Neural cell (in vitro differentiated cells): ENCODE measurements around the gene RBM33. TPM values are rescaled to one million over a fixed set of nuclear protein-coding genes. Genes with fewer than 3 reads are reported as not detected.

Experiments used
- H2AFZ ChIP-seq: fragments of 200-600, 300-800 bp; sonication (generic), shearing (Covaris generic); 2 replicates; pipeline ENCODE4 v1.6.0; 2014; ENCODE audit warnings: low read depth, mild to moderate bottlenecking, antibody characterized with exemption, low read length, moderate library complexity
- H3F3A ChIP-seq: fragments of 200-600 bp; shearing (Covaris generic); 2 replicates; pipeline ENCODE4 v1.6.1; 2016; ENCODE audit warnings: mild to moderate bottlenecking, moderate library complexity, mixed read lengths, antibody characterized with exemption, low read length; ENCODE audit not compliant: insufficient read depth, poor library complexity, severe bottlenecking
- H3K27ac ChIP-seq: fragments of 200-600, 300-800 bp; sonication (generic), shearing (Covaris generic); 2 replicates; pipeline ENCODE4 v1.5.1; 2014; ENCODE audit warnings: mild to moderate bottlenecking, low read length, moderate library complexity
- H3K27me3 ChIP-seq: fragments of 300-800, 200-600 bp; sonication (generic), shearing (Covaris generic); 2 replicates; pipeline ENCODE4 v1.6.0; 2014; ENCODE audit warnings: mild to moderate bottlenecking, low read depth, low read length, moderate library complexity; ENCODE audit not compliant: insufficient read depth
- H3K36me3 ChIP-seq: fragments of 300-800, 200-600 bp; sonication (generic), shearing (Covaris generic); 2 replicates; pipeline ENCODE4 v1.5.1; 2014; ENCODE audit warnings: mild to moderate bottlenecking, antibody characterized with exemption, low read length, moderate library complexity; ENCODE audit not compliant: insufficient read depth
- H3K4me2 ChIP-seq: fragments of 300-800, 200-600 bp; sonication (generic), shearing (Covaris generic); 2 replicates; pipeline ENCODE4 v1.6.0; 2014; ENCODE audit warnings: mild to moderate bottlenecking, low read length
- H3K4me3 ChIP-seq: fragments of 300-800, 200-600 bp; sonication (generic), shearing (Covaris generic); 2 replicates; pipeline ENCODE4 v1.5.1; 2014; ENCODE audit warnings: mild to moderate bottlenecking, low read length, moderate library complexity
- H3K79me2 ChIP-seq: fragments of 200-600 bp; shearing (Covaris generic); replicated peaks from 2 replicates; pipeline ENCODE4 v1.6.0; 2014; ENCODE audit warnings: mild to moderate bottlenecking, low read length, moderate library complexity; ENCODE audit not compliant: insufficient read depth
- H3K9ac ChIP-seq: fragments of 300-800, 200-600 bp; sonication (generic), shearing (Covaris generic); 2 replicates; pipeline ENCODE4 v1.6.1; 2016; ENCODE audit warnings: mild to moderate bottlenecking, low read length, mixed read lengths
- H3K9me2 ChIP-seq: fragments of 200-600 bp; shearing (Covaris generic); 2 replicates; pipeline ENCODE4 v1.6.1; 2016; ENCODE audit warnings: mild to moderate bottlenecking, low read length, mixed read lengths; ENCODE audit not compliant: insufficient read depth
- H3K9me3 ChIP-seq: fragments of 200-600, 300-800 bp; sonication (generic), shearing (Covaris generic); 2 replicates; pipeline ENCODE4 v1.6.1; 2016; ENCODE audit warnings: mild to moderate bottlenecking, mixed run types, low read length, moderate library complexity, mixed read lengths
- H4K20me1 ChIP-seq: fragments of 200-600 bp; shearing (Covaris generic); 2 replicates; pipeline ENCODE4 v1.6.1; 2016; ENCODE audit warnings: mild to moderate bottlenecking, mixed run types; ENCODE audit not compliant: insufficient read depth
- EP300 ChIP-seq: fragments of 450-650 bp; conservative IDR thresholded peaks from 2 replicates; pipeline ENCODE4 v1.6.1; 2014; ENCODE audit warnings: antibody characterized with exemption, mild to moderate bottlenecking, moderate library complexity; ENCODE audit not compliant: poor library complexity, severe bottlenecking
- EZH2 ChIP-seq: fragments of 200-600, 300-800 bp; shearing (Covaris generic), sonication (generic); IDR thresholded peaks from 2 replicates; pipeline ENCODE4 v1.6.1; 2014; ENCODE audit warnings: antibody characterized with exemption, low read length, borderline replicate concordance, mild to moderate bottlenecking; ENCODE audit not compliant: insufficient read depth, poor library complexity, severe bottlenecking
- MXI1 ChIP-seq: fragments of 450-650 bp; conservative IDR thresholded peaks from 2 replicates; pipeline ENCODE4 v1.6.1; 2014; ENCODE audit warnings: antibody characterized with exemption, mild to moderate bottlenecking; ENCODE audit not compliant: poor library complexity, severe bottlenecking
- POLR2AphosphoS5 ChIP-seq: IDR thresholded peaks from 2 replicates; pipeline ENCODE4 v1.6.1; 2012
- RAD21 ChIP-seq: fragments of 450-650 bp; conservative IDR thresholded peaks from 2 replicates; pipeline ENCODE4 v1.6.1; 2014; ENCODE audit warnings: antibody characterized with exemption, mild to moderate bottlenecking, moderate library complexity
- SMC3 ChIP-seq: fragments of 450-650 bp; conservative IDR thresholded peaks from 2 replicates; pipeline ENCODE4 v1.6.1; 2014; ENCODE audit warnings: antibody characterized with exemption, mild to moderate bottlenecking, moderate library complexity; ENCODE audit not compliant: poor library complexity
- TAF1 ChIP-seq: IDR thresholded peaks from 2 replicates; pipeline ENCODE4 v1.6.1; 2012; ENCODE audit warnings: low read depth
- polyA plus RNA-seq: library from polyadenylated mRNA; depleted of rRNA; stranded (reverse); fragments of >200 nt; gene quantifications from 2 replicates; pipeline ENCODE4 v1.2.3, GENCODE V29; 2014
- TF ChIP-seq, protein P1 (sequence below): fragments of 450-650 bp; IDR thresholded peaks from 2 replicates; pipeline ENCODE4 v1.5.1; 2014; ENCODE audit warnings: antibody characterized with exemption, mild to moderate bottlenecking, moderate library complexity; ENCODE audit not compliant: poor library complexity, severe bottlenecking
- TF ChIP-seq, protein P2 (sequence below): IDR thresholded peaks from 2 replicates; pipeline ENCODE4 v1.6.1; 2012; ENCODE audit warnings: borderline replicate concordance

Gene RBM33
- polyA plus RNA-seq, 1 donor from 2014 or later, result 53.2 TPM

DNA sequence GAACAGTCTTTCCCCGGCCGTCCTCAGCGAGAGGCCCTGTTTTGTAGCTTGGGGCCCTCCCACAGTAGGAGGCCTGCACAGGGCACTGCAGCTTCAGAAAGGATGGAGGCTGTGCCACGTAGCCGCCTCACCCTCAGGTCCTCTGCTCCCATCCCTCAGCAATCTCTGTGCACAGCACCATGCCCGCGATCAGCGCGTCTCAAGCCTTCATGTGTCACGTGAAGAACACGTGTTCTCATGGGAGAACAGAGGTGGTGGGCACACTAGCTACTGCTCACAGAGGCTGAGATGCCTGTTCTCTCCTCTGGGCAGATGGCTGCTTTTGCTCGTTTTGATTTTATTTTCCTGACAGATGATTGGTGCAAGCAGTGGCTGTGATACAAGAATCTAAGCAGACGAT, 176.3 kb downstream of the RBM33 start:
- H3K9me3 ChIP-seq, result no peaks in the 10 kb centered on the region
- H3K79me2 ChIP-seq, result no peaks in the 10 kb centered on the region
- H2AFZ ChIP-seq, result no peak overlapping the region
- H4K20me1 ChIP-seq, result no peaks in the 10 kb centered on the region
- no peaks in the 10 kb centered on the region for H3K9me2 ChIP-seq
- H3K4me2 ChIP-seq, result no peak overlapping the region
- peaks cover 6% of the 10 kb centered on the region for H3K27me3 ChIP-seq
- H3K9ac ChIP-seq, result no peak overlapping the region
- no peaks in the 10 kb centered on the region for H3K36me3 ChIP-seq
- no peak for TF ChIP-seq RAD21
- no peak overlapping the region for H3K4me3 ChIP-seq
- no peak overlapping the region for H3K27ac ChIP-seq
- no peaks in the 10 kb centered on the region for H3F3A ChIP-seq

DNA sequence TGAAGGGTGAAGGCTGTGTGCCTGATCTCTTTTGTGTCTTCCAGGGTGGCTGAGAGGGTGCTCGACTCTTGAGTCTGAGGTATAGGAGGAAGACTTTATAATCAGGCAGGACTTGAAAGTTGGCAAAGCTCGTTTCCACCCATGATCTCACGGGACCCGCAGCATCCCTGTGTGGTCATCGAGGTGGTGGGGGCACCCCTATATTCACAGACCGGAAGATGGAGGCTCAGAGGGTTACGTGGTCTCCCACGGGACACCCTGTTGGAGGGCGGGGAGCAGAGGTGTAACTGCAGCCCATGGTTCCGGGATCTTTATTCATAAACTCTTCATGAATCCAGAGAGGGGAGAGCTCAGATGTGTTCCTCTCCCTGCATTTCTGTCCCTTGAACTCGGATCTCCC, 177.4 kb downstream of the RBM33 start:
- Histone ChIP-seq H3K4me2 (no peak overlapping the region), H3K9me2 (no peaks in the 10 kb centered on the region), H3K27me3 (peaks cover 2% of the 10 kb centered on the region), H3K4me3 (no peak overlapping the region), H3K79me2 (no peaks in the 10 kb centered on the region), H4K20me1 (no peaks in the 10 kb centered on the region), H3K27ac (no peak overlapping the region), H3K9me3 (no peaks in the 10 kb centered on the region), H3F3A (no peaks in the 10 kb centered on the region), H3K9ac (no peak overlapping the region), H2AFZ (no peak overlapping the region), H3K36me3 (no peaks in the 10 kb centered on the region)
- TF ChIP-seq SMC3 (no peak), POLR2AphosphoS5 (no peak), EP300 (no peak), EZH2 (no peak), RAD21 (no peak), MXI1 (no peak), TAF1 (no peak)
- TF ChIP-seq, protein P1, sequence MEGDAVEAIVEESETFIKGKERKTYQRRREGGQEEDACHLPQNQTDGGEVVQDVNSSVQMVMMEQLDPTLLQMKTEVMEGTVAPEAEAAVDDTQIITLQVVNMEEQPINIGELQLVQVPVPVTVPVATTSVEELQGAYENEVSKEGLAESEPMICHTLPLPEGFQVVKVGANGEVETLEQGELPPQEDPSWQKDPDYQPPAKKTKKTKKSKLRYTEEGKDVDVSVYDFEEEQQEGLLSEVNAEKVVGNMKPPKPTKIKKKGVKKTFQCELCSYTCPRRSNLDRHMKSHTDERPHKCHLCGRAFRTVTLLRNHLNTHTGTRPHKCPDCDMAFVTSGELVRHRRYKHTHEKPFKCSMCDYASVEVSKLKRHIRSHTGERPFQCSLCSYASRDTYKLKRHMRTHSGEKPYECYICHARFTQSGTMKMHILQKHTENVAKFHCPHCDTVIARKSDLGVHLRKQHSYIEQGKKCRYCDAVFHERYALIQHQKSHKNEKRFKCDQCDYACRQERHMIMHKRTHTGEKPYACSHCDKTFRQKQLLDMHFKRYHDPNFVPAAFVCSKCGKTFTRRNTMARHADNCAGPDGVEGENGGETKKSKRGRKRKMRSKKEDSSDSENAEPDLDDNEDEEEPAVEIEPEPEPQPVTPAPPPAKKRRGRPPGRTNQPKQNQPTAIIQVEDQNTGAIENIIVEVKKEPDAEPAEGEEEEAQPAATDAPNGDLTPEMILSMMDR, result no peak
- TF ChIP-seq, protein P2, sequence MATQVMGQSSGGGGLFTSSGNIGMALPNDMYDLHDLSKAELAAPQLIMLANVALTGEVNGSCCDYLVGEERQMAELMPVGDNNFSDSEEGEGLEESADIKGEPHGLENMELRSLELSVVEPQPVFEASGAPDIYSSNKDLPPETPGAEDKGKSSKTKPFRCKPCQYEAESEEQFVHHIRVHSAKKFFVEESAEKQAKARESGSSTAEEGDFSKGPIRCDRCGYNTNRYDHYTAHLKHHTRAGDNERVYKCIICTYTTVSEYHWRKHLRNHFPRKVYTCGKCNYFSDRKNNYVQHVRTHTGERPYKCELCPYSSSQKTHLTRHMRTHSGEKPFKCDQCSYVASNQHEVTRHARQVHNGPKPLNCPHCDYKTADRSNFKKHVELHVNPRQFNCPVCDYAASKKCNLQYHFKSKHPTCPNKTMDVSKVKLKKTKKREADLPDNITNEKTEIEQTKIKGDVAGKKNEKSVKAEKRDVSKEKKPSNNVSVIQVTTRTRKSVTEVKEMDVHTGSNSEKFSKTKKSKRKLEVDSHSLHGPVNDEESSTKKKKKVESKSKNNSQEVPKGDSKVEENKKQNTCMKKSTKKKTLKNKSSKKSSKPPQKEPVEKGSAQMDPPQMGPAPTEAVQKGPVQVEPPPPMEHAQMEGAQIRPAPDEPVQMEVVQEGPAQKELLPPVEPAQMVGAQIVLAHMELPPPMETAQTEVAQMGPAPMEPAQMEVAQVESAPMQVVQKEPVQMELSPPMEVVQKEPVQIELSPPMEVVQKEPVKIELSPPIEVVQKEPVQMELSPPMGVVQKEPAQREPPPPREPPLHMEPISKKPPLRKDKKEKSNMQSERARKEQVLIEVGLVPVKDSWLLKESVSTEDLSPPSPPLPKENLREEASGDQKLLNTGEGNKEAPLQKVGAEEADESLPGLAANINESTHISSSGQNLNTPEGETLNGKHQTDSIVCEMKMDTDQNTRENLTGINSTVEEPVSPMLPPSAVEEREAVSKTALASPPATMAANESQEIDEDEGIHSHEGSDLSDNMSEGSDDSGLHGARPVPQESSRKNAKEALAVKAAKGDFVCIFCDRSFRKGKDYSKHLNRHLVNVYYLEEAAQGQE, result no peak
